ENCODE data around the gene ETV4. TPM values are rescaled to one million over a fixed set of nuclear protein-coding genes. Genes with fewer than 3 reads are reported as not detected.

The ETV4 gene
- total and polyA plus RNA-seq, 2 of the 13 experiments (the other 11 are each of a cell fraction or from before 2014, with no cell fraction given) = 128 to 330 TPM

- TF ChIP-seq TMF1 (CRISPR knock-in tag; IDR thresholded peaks at IDR 0.05; ENCODE audit: low read depth) (0 out of 2 replicates have a peak, but pooled peaks have one; percentile 39), SP5 (CRISPR knock-in tag; IDR thresholded peaks at IDR 0.05; ENCODE audit: borderline replicate concordance, low read depth) (no peak; the same call in 1 of the 2 replicates), E2F2 (CRISPR knock-in tag; IDR thresholded peaks at IDR 0.05; ENCODE audit: borderline replicate concordance) (no peak), SIN3A (IDR thresholded peaks at IDR 0.05; ENCODE audit: borderline replicate concordance, low read depth, low read length) (peak; percentile 87; the same call in 1 of the 2 replicates), BCL6 (CRISPR knock-in tag; IDR thresholded peaks at IDR 0.05) (no peak), HOXA5 (CRISPR knock-in tag; IDR thresholded peaks at IDR 0.05) (no peak), ZFP36 (IDR thresholded peaks at IDR 0.05; ENCODE audit: borderline replicate concordance, low read depth, low read length, partially characterized antibody) (peak; percentile 26), DMTF1 (CRISPR knock-in tag; IDR thresholded peaks at IDR 0.05) (0 out of 2 replicates have a peak, but pooled peaks have one; percentile 55), GABPA (IDR thresholded peaks at IDR 0.05; ENCODE audit: low read depth, low read length) (no peak), GABPA (CRISPR knock-in tag; IDR thresholded peaks at IDR 0.05; ENCODE audit: low read depth) (no peak), ZBTB46 (CRISPR knock-in tag; IDR thresholded peaks at IDR 0.05; ENCODE audit: borderline replicate concordance) (peak; percentile 47; the same call in 1 of the 2 replicates), ZFP90 (CRISPR knock-in tag; IDR thresholded peaks at IDR 0.05; ENCODE audit: borderline replicate concordance) (no peak), ZNF841 (CRISPR knock-in tag; IDR thresholded peaks at IDR 0.05; ENCODE audit: borderline replicate concordance) (peak; percentile 43; the same call in 1 of the 2 replicates), ZNF430 (CRISPR knock-in tag; IDR thresholded peaks at IDR 0.05) (no peak; the same call in 1 of the 2 replicates), ZFP91 (CRISPR knock-in tag; IDR thresholded peaks at IDR 0.05; ENCODE audit: borderline replicate concordance) (no peak), MED1 (CRISPR knock-in tag; IDR thresholded peaks at IDR 0.05) (0 out of 2 replicates have a peak, but pooled peaks have one; percentile 10), RBAK (CRISPR knock-in tag; IDR thresholded peaks at IDR 0.05) (0 out of 2 replicates have a peak, but pooled peaks have one; percentile 44), FUBP1 (CRISPR knock-in tag; IDR thresholded peaks at IDR 0.05; ENCODE audit: borderline replicate concordance) (no peak), SKI (IDR thresholded peaks at IDR 0.05; ENCODE audit: partially characterized antibody) (no peak)
These were observed at the start of gene ETV4 (continued) for GRCh38 chr17:43546319-43547188.
